Measurements from ENCODE around the gene GSTO1.
"Not testable (repeated sequence)": the region's sequence is repeated elsewhere in the genome, so short reads cannot be mapped to it uniquely, and the experiment has no call there.

Gene GSTO1

GRCh38 chr10:104234934-104235333 lies 19.8 kb upstream of the GSTO1 start:
- Histone ChIP-seq H3K9me3 (ENCODE audit: control insufficient read depth, low read depth, low read length) (peaks cover 5% of the 10 kb centered on the region), H3K4me3 (ENCODE audit: low read length) (no peak overlapping the region), H3K9ac (ENCODE audit: low read length) (no peak overlapping the region), H3K36me3 (ENCODE audit: control insufficient read depth, low read depth, low read length) (no peaks in the 10 kb centered on the region), H3K27ac (ENCODE audit: low read length) (no peak overlapping the region), H3K27me3 (ENCODE audit: control insufficient read depth, insufficient read depth, low read length) (peaks cover 13% of the 10 kb centered on the region), H3K4me1 (ENCODE audit: control insufficient read depth, low read depth, low read length) (no peaks in the 10 kb centered on the region)

- no peak overlapping the region for H3K4me3 ChIP-seq (ENCODE audit: low read length)
- H3K9ac ChIP-seq (ENCODE audit: low read length) = no peak overlapping the region
- H3K36me3 ChIP-seq (ENCODE audit: control insufficient read depth, low read depth, low read length) = no peaks in the 10 kb centered on the region
Measured at GRCh38 chr10:104235801-104236200, 18.9 kb upstream of the GSTO1 start.

GRCh38 chr10:104240078-104240477 lies 14.6 kb upstream of the GSTO1 start:
- peaks cover 5% of the 10 kb centered on the region for H3K9me3 ChIP-seq (ENCODE audit: control insufficient read depth, low read depth, low read length)
- H3K4me1 ChIP-seq (ENCODE audit: control insufficient read depth, low read depth, low read length) = no peaks in the 10 kb centered on the region
- H3K27ac ChIP-seq (ENCODE audit: low read length) = no peak overlapping the region
- H3K4me3 ChIP-seq (ENCODE audit: low read length) = no peak overlapping the region
- no peaks in the 10 kb centered on the region for H3K36me3 ChIP-seq (ENCODE audit: control insufficient read depth, low read depth, low read length)
- no peaks in the 10 kb centered on the region for H3K27me3 ChIP-seq (ENCODE audit: control insufficient read depth, insufficient read depth, low read length)
- no peak overlapping the region for H3K9ac ChIP-seq (ENCODE audit: low read length)

More at GRCh38 chr10:104235801-104236200, 18.9 kb upstream of the GSTO1 start:
- H3K4me1 ChIP-seq (ENCODE audit: control insufficient read depth, low read depth, low read length) = no peaks in the 10 kb centered on the region
- peaks cover 5% of the 10 kb centered on the region for H3K9me3 ChIP-seq (ENCODE audit: control insufficient read depth, low read depth, low read length)
- no peak overlapping the region for H3K27ac ChIP-seq (ENCODE audit: low read length)
- H3K27me3 ChIP-seq (ENCODE audit: control insufficient read depth, insufficient read depth, low read length) = peaks cover 9% of the 10 kb centered on the region

GRCh38 chr10:104242545-104242944 lies 12.1 kb upstream of the GSTO1 start:
- no peak overlapping the region for H3K9ac ChIP-seq (ENCODE audit: low read length)
- no peaks in the 10 kb centered on the region for H3K27me3 ChIP-seq (ENCODE audit: control insufficient read depth, insufficient read depth, low read length)
- H3K4me1 ChIP-seq (ENCODE audit: control insufficient read depth, low read depth, low read length) = no peaks in the 10 kb centered on the region
- no peaks in the 10 kb centered on the region for H3K9me3 ChIP-seq (ENCODE audit: control insufficient read depth, low read depth, low read length)
- no peak overlapping the region for H3K4me3 ChIP-seq (ENCODE audit: low read length)
- H3K27ac ChIP-seq (ENCODE audit: low read length) = no peak overlapping the region
- H3K36me3 ChIP-seq (ENCODE audit: control insufficient read depth, low read depth, low read length) = no peaks in the 10 kb centered on the region

GRCh38 chr10:104243009-104243408 lies 11.7 kb upstream of the GSTO1 start:
- H3K27me3 ChIP-seq (ENCODE audit: control insufficient read depth, insufficient read depth, low read length); H3K4me3 ChIP-seq (ENCODE audit: low read length); H3K9ac ChIP-seq (ENCODE audit: low read length); H3K9me3 ChIP-seq (ENCODE audit: control insufficient read depth, low read depth, low read length); H3K36me3 ChIP-seq (ENCODE audit: control insufficient read depth, low read depth, low read length); H3K4me1 ChIP-seq (ENCODE audit: control insufficient read depth, low read depth, low read length); H3K27ac ChIP-seq (ENCODE audit: low read length): not testable (repeated sequence)

- H3K9me3 ChIP-seq (ENCODE audit: control insufficient read depth, low read depth, low read length) = no peaks in the 10 kb centered on the region
- no peaks in the 10 kb centered on the region for H3K27me3 ChIP-seq (ENCODE audit: control insufficient read depth, insufficient read depth, low read length)
Measured at GRCh38 chr10:104243512-104243911, 11.2 kb upstream of the GSTO1 start.

GRCh38 chr10:104245066-104245632 lies 9.5 kb upstream of the GSTO1 start:
- H3K36me3 ChIP-seq (ENCODE audit: control insufficient read depth, low read depth, low read length) = no peaks in the 10 kb centered on the region
- H3K4me1 ChIP-seq (ENCODE audit: control insufficient read depth, low read depth, low read length) = no peaks in the 10 kb centered on the region
- no peak overlapping the region for H3K4me3 ChIP-seq (ENCODE audit: low read length)
- no peak overlapping the region for H3K9ac ChIP-seq (ENCODE audit: low read length)
- no peak overlapping the region for H3K27ac ChIP-seq (ENCODE audit: low read length)
- H3K27me3 ChIP-seq (ENCODE audit: control insufficient read depth, insufficient read depth, low read length) = no peaks in the 10 kb centered on the region
- H3K9me3 ChIP-seq (ENCODE audit: control insufficient read depth, low read depth, low read length) = no peaks in the 10 kb centered on the region

More at GRCh38 chr10:104243512-104243911, 11.2 kb upstream of the GSTO1 start:
- H3K4me1 ChIP-seq (ENCODE audit: control insufficient read depth, low read depth, low read length) = no peaks in the 10 kb centered on the region
- no peaks in the 10 kb centered on the region for H3K36me3 ChIP-seq (ENCODE audit: control insufficient read depth, low read depth, low read length)
- H3K4me3 ChIP-seq (ENCODE audit: low read length) = no peak overlapping the region
- H3K27ac ChIP-seq (ENCODE audit: low read length) = no peak overlapping the region
- H3K9ac ChIP-seq (ENCODE audit: low read length) = no peak overlapping the region

- H3K27me3 ChIP-seq (ENCODE audit: control insufficient read depth, insufficient read depth, low read length) = peaks cover 2% of the 10 kb centered on the region
- H3K4me1 ChIP-seq (ENCODE audit: control insufficient read depth, low read depth, low read length) = peaks cover 9% of the 10 kb centered on the region
- no peaks in the 10 kb centered on the region for H3K36me3 ChIP-seq (ENCODE audit: control insufficient read depth, low read depth, low read length)
- H3K9me3 ChIP-seq (ENCODE audit: control insufficient read depth, low read depth, low read length) = no peaks in the 10 kb centered on the region
- H3K9ac ChIP-seq (ENCODE audit: low read length) = no peak overlapping the region
- no peak overlapping the region for H3K27ac ChIP-seq (ENCODE audit: low read length)
- no peak overlapping the region for H3K4me3 ChIP-seq (ENCODE audit: low read length)
Measured at GRCh38 chr10:104246976-104247375, 7.7 kb upstream of the GSTO1 start.

- Histone ChIP-seq H3K9me3 (ENCODE audit: control insufficient read depth, low read depth, low read length) (no peaks in the 10 kb centered on the region), H3K27ac (ENCODE audit: low read length) (no peak overlapping the region), H3K27me3 (ENCODE audit: control insufficient read depth, insufficient read depth, low read length) (peaks cover 8% of the 10 kb centered on the region), H3K4me1 (ENCODE audit: control insufficient read depth, low read depth, low read length) (peaks cover 15% of the 10 kb centered on the region), H3K4me3 (ENCODE audit: low read length) (no peak overlapping the region), H3K36me3 (ENCODE audit: control insufficient read depth, low read depth, low read length) (no peaks in the 10 kb centered on the region), H3K9ac (ENCODE audit: low read length) (no peak overlapping the region)
Measured at GRCh38 chr10:104247513-104248146, 7.1 kb upstream of the GSTO1 start.

GRCh38 chr10:104248931-104249330 lies 5.8 kb upstream of the GSTO1 start:
- H3K4me3 ChIP-seq (ENCODE audit: low read length); H3K36me3 ChIP-seq (ENCODE audit: control insufficient read depth, low read depth, low read length); H3K9ac ChIP-seq (ENCODE audit: low read length); H3K9me3 ChIP-seq (ENCODE audit: control insufficient read depth, low read depth, low read length); H3K27ac ChIP-seq (ENCODE audit: low read length): not testable (repeated sequence)
- peaks cover 14% of the 10 kb centered on the region for H3K27me3 ChIP-seq (ENCODE audit: control insufficient read depth, insufficient read depth, low read length)
- peaks cover 27% of the 10 kb centered on the region for H3K4me1 ChIP-seq (ENCODE audit: control insufficient read depth, low read depth, low read length)

GRCh38 chr10:104250371-104250770 lies 4.3 kb upstream of the GSTO1 start:
- H3K9ac ChIP-seq (ENCODE audit: low read length) = no peak overlapping the region
- H3K9me3 ChIP-seq (ENCODE audit: control insufficient read depth, low read depth, low read length) = no peaks in the 10 kb centered on the region
- no peak overlapping the region for H3K27ac ChIP-seq (ENCODE audit: low read length)
- no peaks in the 10 kb centered on the region for H3K36me3 ChIP-seq (ENCODE audit: control insufficient read depth, low read depth, low read length)
- H3K4me3 ChIP-seq (ENCODE audit: low read length) = no peak overlapping the region
- H3K4me1 ChIP-seq (ENCODE audit: control insufficient read depth, low read depth, low read length) = peaks cover 32% of the 10 kb centered on the region
- peaks cover 25% of the 10 kb centered on the region for H3K27me3 ChIP-seq (ENCODE audit: control insufficient read depth, insufficient read depth, low read length)

GRCh38 chr10:104251443-104251842 lies 3.2 kb upstream of the GSTO1 start:
- peaks cover 42% of the 10 kb centered on the region for H3K4me1 ChIP-seq (ENCODE audit: control insufficient read depth, low read depth, low read length)
- no peaks in the 10 kb centered on the region for H3K36me3 ChIP-seq (ENCODE audit: control insufficient read depth, low read depth, low read length)
- H3K9me3 ChIP-seq (ENCODE audit: control insufficient read depth, low read depth, low read length) = no peaks in the 10 kb centered on the region
- H3K27me3 ChIP-seq (ENCODE audit: control insufficient read depth, insufficient read depth, low read length) = peaks cover 35% of the 10 kb centered on the region
- no peak overlapping the region for H3K9ac ChIP-seq (ENCODE audit: low read length)
- no peak overlapping the region for H3K27ac ChIP-seq (ENCODE audit: low read length)
- no peak overlapping the region for H3K4me3 ChIP-seq (ENCODE audit: low read length)

Measured in iPS-18a (cell line).